OCI-LY3 (cell line): ENCODE data around the gene OXTR.
A peak's percentile ranks its signal among the peaks of the same experiment; 100 is the strongest.

Experiments used
- H2AFZ ChIP-seq: fragments of 200-600, 300-600 bp; shearing (Covaris generic); 2 replicates; pipeline ENCODE4 v1.6.0; 2014; ENCODE audit warnings: antibody characterized with exemption, low read depth, low read length
- H3K27ac ChIP-seq: fragments of 200-600, 300-600 bp; sonication (generic); 2 replicates; pipeline ENCODE4 v1.5.1; 2014; ENCODE audit warnings: mild to moderate bottlenecking, low read length, moderate library complexity, mixed read lengths
- H3K27me3 ChIP-seq: fragments of 200-600, 300-600 bp; sonication (generic); 2 replicates; pipeline ENCODE4 v1.6.1; 2014; ENCODE audit warnings: low read depth, low read length, mixed read lengths
- H3K36me3 ChIP-seq: fragments of 200-600, 300-600 bp; sonication (generic); replicated peaks from 2 replicates; pipeline ENCODE3; 2014; ENCODE audit warnings: low read depth, low read length, mixed read lengths
- H3K4me1 ChIP-seq: fragments of 300-600, 200-600 bp; sonication (generic); 2 replicates; pipeline ENCODE4 v1.6.1; 2014; ENCODE audit warnings: low read length, mixed read lengths
- H3K4me2 ChIP-seq: fragments of 200-600, 300-600 bp; sonication (generic); 2 replicates; pipeline ENCODE4 v1.6.1; 2014; ENCODE audit warnings: low read length, mixed read lengths
- H3K4me3 ChIP-seq: fragments of 300-600, 200-600 bp; sonication (generic); 2 replicates; pipeline ENCODE4 v1.5.1; 2014; ENCODE audit warnings: antibody characterized with exemption, mild to moderate bottlenecking, low read length, moderate library complexity
- H3K79me2 ChIP-seq: fragments of 300-600, 200-600 bp; shearing (Covaris generic); 2 replicates; pipeline ENCODE4 v1.6.1; 2014; ENCODE audit warnings: mild to moderate bottlenecking, low read length, mixed read lengths
- H3K9ac ChIP-seq: fragments of 300-600, 200-600 bp; shearing (Covaris generic); 2 replicates; pipeline ENCODE4 v1.6.0; 2014; ENCODE audit warnings: mild to moderate bottlenecking, low read length, moderate library complexity
- H3K9me3 ChIP-seq: fragments of 200-600, 300-600 bp; shearing (Covaris generic); 2 replicates; pipeline ENCODE4 v1.6.1; 2014; ENCODE audit warnings: low read length, mixed read lengths; ENCODE audit not compliant: insufficient read depth
- H4K20me1 ChIP-seq: fragments of 200-600, 300-600 bp; sonication (generic); 2 replicates; pipeline ENCODE4 v1.6.1; 2016; ENCODE audit warnings: low read length, mixed read lengths; ENCODE audit not compliant: insufficient read depth
- CTCF ChIP-seq: fragments of 200-600, 300-600 bp; sonication (generic); IDR thresholded peaks from 2 replicates; pipeline ENCODE4 v1.5.1; 2014; ENCODE audit warnings: antibody characterized with exemption, low read length, low read depth
- EZH2phosphoT487 ChIP-seq: fragments of 200-600 bp; shearing (Covaris generic); IDR thresholded peaks from 2 replicates; pipeline ENCODE4 v1.6.1; 2018; ENCODE audit warnings: antibody characterized with exemption, mixed run types, low read depth

Gene OXTR

GRCh38 chr3:8705575-8705974 is 63.8 kb downstream of the OXTR start:
- Histone ChIP-seq H3K9me3 (peaks cover 7% of the 10 kb centered on the region), H3K4me1 (no peaks in the 10 kb centered on the region), H3K36me3 (peaks cover 6% of the 10 kb centered on the region)

GRCh38 chr3:8702560-8702959 is 66.9 kb downstream of the OXTR start:
- Histone ChIP-seq H2AFZ (no peak overlapping the region), H3K9me3 (peaks cover 7% of the 10 kb centered on the region), H3K4me2 (no peak overlapping the region), H3K27me3 (no peaks in the 10 kb centered on the region), H3K4me1 (no peaks in the 10 kb centered on the region), H3K36me3 (peaks cover 6% of the 10 kb centered on the region), H3K79me2 (no peaks in the 10 kb centered on the region), H3K9ac (no peak overlapping the region), H3K27ac (no peak overlapping the region), H4K20me1 (no peaks in the 10 kb centered on the region), H3K4me3 (no peak overlapping the region)
- TF ChIP-seq EZH2phosphoT487: no peak
- peak; percentile 35 for TF ChIP-seq CTCF

More at GRCh38 chr3:8705575-8705974, 63.8 kb downstream of the OXTR start:
- TF ChIP-seq CTCF (no peak), EZH2phosphoT487 (no peak)
- no peak overlapping the region for H3K27ac ChIP-seq
- no peak overlapping the region for H3K4me2 ChIP-seq
- no peak overlapping the region for H3K9ac ChIP-seq
- no peak overlapping the region for H3K4me3 ChIP-seq
- H3K27me3 ChIP-seq: no peaks in the 10 kb centered on the region
- H2AFZ ChIP-seq: no peak overlapping the region
- H3K79me2 ChIP-seq: no peaks in the 10 kb centered on the region
- H4K20me1 ChIP-seq: no peaks in the 10 kb centered on the region
